ENCODE results near the gene TTBK1.

Gene TTBK1

DNA sequence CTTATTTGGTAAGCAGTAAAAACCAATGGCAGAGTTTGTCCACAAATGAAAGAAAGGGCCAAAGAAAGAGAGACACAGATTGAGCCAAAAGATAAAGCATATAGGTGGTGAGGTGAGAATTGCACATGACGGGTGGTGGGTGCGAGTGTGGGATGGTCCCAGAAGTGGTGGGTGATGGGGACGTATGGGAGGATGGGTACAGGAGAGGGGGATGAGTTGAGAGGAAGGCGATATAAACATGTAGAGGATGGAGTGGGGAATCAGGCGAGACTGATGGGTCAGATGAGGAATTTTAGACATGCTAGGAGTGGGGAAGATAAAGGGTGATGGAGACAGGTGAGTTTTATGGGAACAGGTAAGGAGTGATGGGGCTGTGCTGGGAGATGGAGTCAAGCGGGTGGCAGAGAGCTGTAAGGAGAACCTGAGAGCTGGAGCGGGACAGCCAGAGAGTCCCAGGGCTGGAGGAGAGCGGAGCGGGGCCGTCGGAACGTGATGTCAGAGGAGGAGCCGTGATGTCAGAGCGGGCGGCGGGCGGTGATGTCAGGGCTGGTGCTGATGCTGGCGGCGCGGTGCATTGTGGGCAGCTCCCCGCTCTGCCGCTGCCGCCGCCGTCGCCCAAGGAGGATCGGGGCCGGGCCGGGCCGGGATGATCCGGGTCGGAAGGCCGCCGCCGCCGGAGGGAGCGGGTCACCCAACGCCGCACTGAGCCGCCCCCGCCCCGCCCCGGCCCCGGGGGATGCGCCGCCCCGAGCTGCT lies at the start of gene TTBK1:
Gene TTBK1 (plus strand): TSS at position 574 of the 756 bp plus-strand sequence. CDS start 3,180 bp downstream, outside the sequence.
- TF ChIP-seq, protein P1, sequence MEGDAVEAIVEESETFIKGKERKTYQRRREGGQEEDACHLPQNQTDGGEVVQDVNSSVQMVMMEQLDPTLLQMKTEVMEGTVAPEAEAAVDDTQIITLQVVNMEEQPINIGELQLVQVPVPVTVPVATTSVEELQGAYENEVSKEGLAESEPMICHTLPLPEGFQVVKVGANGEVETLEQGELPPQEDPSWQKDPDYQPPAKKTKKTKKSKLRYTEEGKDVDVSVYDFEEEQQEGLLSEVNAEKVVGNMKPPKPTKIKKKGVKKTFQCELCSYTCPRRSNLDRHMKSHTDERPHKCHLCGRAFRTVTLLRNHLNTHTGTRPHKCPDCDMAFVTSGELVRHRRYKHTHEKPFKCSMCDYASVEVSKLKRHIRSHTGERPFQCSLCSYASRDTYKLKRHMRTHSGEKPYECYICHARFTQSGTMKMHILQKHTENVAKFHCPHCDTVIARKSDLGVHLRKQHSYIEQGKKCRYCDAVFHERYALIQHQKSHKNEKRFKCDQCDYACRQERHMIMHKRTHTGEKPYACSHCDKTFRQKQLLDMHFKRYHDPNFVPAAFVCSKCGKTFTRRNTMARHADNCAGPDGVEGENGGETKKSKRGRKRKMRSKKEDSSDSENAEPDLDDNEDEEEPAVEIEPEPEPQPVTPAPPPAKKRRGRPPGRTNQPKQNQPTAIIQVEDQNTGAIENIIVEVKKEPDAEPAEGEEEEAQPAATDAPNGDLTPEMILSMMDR (IDR thresholded peaks at IDR 0.05; ENCODE audit: borderline replicate concordance, insufficient read depth, low read depth, low read length): no peak
- H3K4me3 ChIP-seq (ENCODE audit: low read depth, low read length): no peak within 1 kb of the TSS

DNA sequence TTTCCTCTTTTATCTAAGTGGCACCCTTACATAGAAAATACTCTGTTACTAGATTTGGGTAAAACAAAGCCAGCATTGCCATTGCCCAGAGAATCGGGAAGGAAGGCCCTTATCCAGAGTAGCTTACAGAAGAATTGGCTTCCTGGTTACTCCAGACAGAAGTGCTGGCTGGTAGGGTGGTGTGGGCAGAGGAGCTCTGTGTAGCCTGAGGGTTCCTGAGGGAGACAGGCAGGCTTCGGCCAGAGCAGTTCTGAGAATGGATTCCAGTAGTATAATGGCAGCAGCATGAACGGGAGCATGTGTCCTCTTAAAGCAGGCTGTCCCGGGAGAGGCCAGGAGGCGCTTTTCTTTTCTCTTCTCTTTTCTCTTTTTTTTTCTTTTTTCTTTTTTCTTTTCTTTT lies 49.4 kb upstream of the TTBK1 start:
- TF ChIP-seq, protein P1 (IDR thresholded peaks at IDR 0.05; ENCODE audit: borderline replicate concordance, insufficient read depth, low read depth, low read length): no peak
- H3K4me3 ChIP-seq (ENCODE audit: low read depth, low read length): no peak overlapping the region

DNA sequence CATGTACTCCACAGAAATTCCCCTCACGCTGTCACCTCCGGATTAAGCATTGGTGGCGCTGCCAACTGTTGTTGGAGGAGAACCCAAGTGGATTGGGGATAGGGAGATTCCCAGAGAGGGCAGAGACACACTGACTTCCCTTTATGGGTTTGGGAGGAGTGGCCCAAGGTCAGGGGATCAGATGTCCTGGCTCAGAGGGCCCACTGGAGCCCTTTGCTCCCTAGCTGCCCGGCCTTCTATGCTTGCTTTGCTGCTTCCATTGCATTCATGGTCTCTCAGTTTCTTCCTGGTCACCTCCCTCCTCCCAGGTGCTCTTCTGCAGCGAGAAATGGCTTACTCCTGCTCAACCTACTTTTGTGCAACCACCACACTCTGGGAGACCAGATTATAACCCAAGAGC lies 46.9 kb upstream of the TTBK1 start:
- TF ChIP-seq, protein P1 (IDR thresholded peaks at IDR 0.05; ENCODE audit: borderline replicate concordance, insufficient read depth, low read depth, low read length): no peak
- H3K4me3 ChIP-seq (ENCODE audit: low read depth, low read length): no peak overlapping the region

- TF ChIP-seq, protein P1 (IDR thresholded peaks at IDR 0.05; ENCODE audit: borderline replicate concordance, insufficient read depth, low read depth, low read length): no peak
- no peak overlapping the region for H3K4me3 ChIP-seq (ENCODE audit: low read depth, low read length)
Measured at GRCh38 chr6:43199912-43200311, 43.4 kb upstream of the TTBK1 start.

- H3K4me3 ChIP-seq (ENCODE audit: low read depth, low read length): no peak overlapping the region
- TF ChIP-seq, protein P1 (IDR thresholded peaks at IDR 0.05; ENCODE audit: borderline replicate concordance, insufficient read depth, low read depth, low read length): no peak
Measured at GRCh38 chr6:43200541-43200940, 42.7 kb upstream of the TTBK1 start.

DNA sequence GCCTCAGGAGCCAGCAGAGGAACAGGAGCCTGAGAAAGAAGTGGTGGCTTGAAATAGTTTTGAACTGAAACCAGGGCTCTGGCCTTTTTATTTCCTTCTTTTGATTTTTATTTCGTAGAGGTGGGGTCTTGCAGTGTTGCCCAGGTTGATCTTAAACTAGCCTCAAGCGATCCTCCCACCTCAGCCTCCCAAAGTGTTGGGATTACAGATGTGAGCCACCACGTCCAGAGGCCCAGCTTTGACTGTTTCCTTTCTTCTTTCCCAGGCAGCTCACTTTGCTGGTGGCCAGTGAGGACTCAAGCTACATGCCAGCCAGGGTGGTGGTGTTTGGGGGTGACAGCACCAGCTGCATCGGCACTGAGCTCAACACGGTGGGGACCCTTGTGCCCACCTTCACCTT lies 40.8 kb upstream of the TTBK1 start:
- H3K4me3 ChIP-seq (ENCODE audit: low read depth, low read length): no peak overlapping the region
- TF ChIP-seq, protein P1 (IDR thresholded peaks at IDR 0.05; ENCODE audit: borderline replicate concordance, insufficient read depth, low read depth, low read length): no peak

GRCh38 chr6:43203029-43203717 lies 40.1 kb upstream of the TTBK1 start:
- no peak overlapping the region for H3K4me3 ChIP-seq (ENCODE audit: low read depth, low read length)
- TF ChIP-seq, protein P1 (IDR thresholded peaks at IDR 0.05; ENCODE audit: borderline replicate concordance, insufficient read depth, low read depth, low read length): no peak
